Trophoblast cell (in vitro differentiated cells and primary cell): ENCODE measurements around the gene RPP30.
A peak's percentile ranks its signal among the peaks of the same experiment; 100 is the strongest.

Experiments
- DNase-seq, 2 donors: peaks; one replicate each; pipeline ENCODE4 v3.0.0-alpha.2; 2016
- H2AFZ ChIP-seq: 2 replicates; pipeline ENCODE4 v1.6.1; 2013; ENCODE audit warnings: low read length, moderate library complexity, mild to moderate bottlenecking; ENCODE audit not compliant: insufficient read depth, poor library complexity
- H2AK5ac ChIP-seq: 2 replicates; pipeline ENCODE4 v1.6.1; 2013; ENCODE audit warnings: mild to moderate bottlenecking, low read length
- H2BK120ac ChIP-seq: 2 replicates; pipeline ENCODE4 v1.6.1; 2013; ENCODE audit warnings: low read length, mild to moderate bottlenecking, moderate library complexity; ENCODE audit not compliant: insufficient read depth, poor library complexity
- H2BK12ac ChIP-seq: 2 replicates; pipeline ENCODE4 v1.6.1; 2013; ENCODE audit warnings: mild to moderate bottlenecking, low read length, moderate library complexity
- H2BK5ac ChIP-seq: 2 replicates; pipeline ENCODE4 v1.6.1; 2013; ENCODE audit warnings: low read length, low read depth, moderate library complexity, mild to moderate bottlenecking; ENCODE audit not compliant: poor library complexity
- H3K14ac ChIP-seq: 2 replicates; pipeline ENCODE4 v1.6.1; 2013; ENCODE audit warnings: mild to moderate bottlenecking, low read length
- H3K18ac ChIP-seq: 2 replicates; pipeline ENCODE4 v1.6.1; 2013; ENCODE audit warnings: mild to moderate bottlenecking, low read length
- H3K23ac ChIP-seq: 2 replicates; pipeline ENCODE4 v1.6.1; 2013; ENCODE audit warnings: low read length
- H3K27ac ChIP-seq: 2 replicates; pipeline ENCODE4 v1.5.1; 2013; ENCODE audit warnings: low read depth, mild to moderate bottlenecking, inconsistent platforms, low read length, moderate library complexity
- H3K27me3 ChIP-seq: 2 replicates; pipeline ENCODE4 v1.6.1; 2013; ENCODE audit warnings: inconsistent platforms, mild to moderate bottlenecking, low read length, moderate library complexity; ENCODE audit not compliant: insufficient read depth
- H3K36me3 ChIP-seq, 2 experiments: 1 replicate in 1 of 2; 2 replicates in 1 of 2; pipeline ENCODE4 v1.6.1; 2013; ENCODE audit warnings: low read length in 2 of 2, mild to moderate bottlenecking in 2 of 2, moderate library complexity in 1 of 2; ENCODE audit not compliant: insufficient read depth in 2 of 2, control insufficient read depth in 1 of 2
- H3K4ac ChIP-seq: 2 replicates; pipeline ENCODE4 v1.6.1; 2013; ENCODE audit warnings: low read depth, mild to moderate bottlenecking, low read length, moderate library complexity
- H3K4me1 ChIP-seq, 2 experiments: 1 replicate in 1 of 2; 2 replicates in 1 of 2; pipeline ENCODE4 v1.6.1; 2013; ENCODE audit warnings: low read length in 2 of 2, mild to moderate bottlenecking in 2 of 2, moderate library complexity in 1 of 2; ENCODE audit not compliant: insufficient read depth in 2 of 2, control insufficient read depth in 1 of 2
- H3K4me2 ChIP-seq: 2 replicates; pipeline ENCODE4 v1.6.1; 2013; ENCODE audit warnings: inconsistent platforms, mild to moderate bottlenecking, low read length, moderate library complexity
- H3K4me3 ChIP-seq: 2 replicates; pipeline ENCODE4 v1.5.1; 2013; ENCODE audit warnings: mild to moderate bottlenecking, low read depth, low read length, inconsistent platforms
- H3K79me1 ChIP-seq: one replicate; pipeline ENCODE4 v1.6.1; 2013; ENCODE audit warnings: low read length
- H3K79me2 ChIP-seq: 2 replicates; pipeline ENCODE4 v1.6.1; 2013; ENCODE audit warnings: low read length, mild to moderate bottlenecking; ENCODE audit not compliant: control insufficient read depth, insufficient read depth, poor library complexity
- H3K9ac ChIP-seq: 2 replicates; pipeline ENCODE4 v1.6.1; 2013; ENCODE audit warnings: mild to moderate bottlenecking, low read length
- H3K9me3 ChIP-seq: 2 replicates; pipeline ENCODE4 v1.6.1; 2013; ENCODE audit warnings: low read depth, mild to moderate bottlenecking, control low read depth, inconsistent platforms, low read length; ENCODE audit not compliant: insufficient read depth
- H4K12ac ChIP-seq: 2 replicates; pipeline ENCODE4 v1.6.1; 2013; ENCODE audit warnings: low read depth, mild to moderate bottlenecking, low read length, moderate library complexity
- H4K8ac ChIP-seq: 2 replicates; pipeline ENCODE4 v1.6.1; 2013; ENCODE audit warnings: low read depth, mild to moderate bottlenecking, low read length, moderate library complexity
- H4K91ac ChIP-seq: one replicate; pipeline ENCODE4 v1.6.1; 2013; ENCODE audit warnings: low read depth, mild to moderate bottlenecking, low read length, moderate library complexity
- WGBS: extraction: QIAGEN DNeasy Blood & Tissue Kit; methylation state at CpG from one replicate; pipeline ENCODE4 v1.1.7; 2013; ENCODE audit warnings: missing lambda C conversion rate; ENCODE audit not compliant: insufficient read length, insufficient coverage; ENCODE audit errors: extremely low coverage; 5-methylcytosine and 5-hydroxymethylcytosine counted together

The RPP30 gene

DNA sequence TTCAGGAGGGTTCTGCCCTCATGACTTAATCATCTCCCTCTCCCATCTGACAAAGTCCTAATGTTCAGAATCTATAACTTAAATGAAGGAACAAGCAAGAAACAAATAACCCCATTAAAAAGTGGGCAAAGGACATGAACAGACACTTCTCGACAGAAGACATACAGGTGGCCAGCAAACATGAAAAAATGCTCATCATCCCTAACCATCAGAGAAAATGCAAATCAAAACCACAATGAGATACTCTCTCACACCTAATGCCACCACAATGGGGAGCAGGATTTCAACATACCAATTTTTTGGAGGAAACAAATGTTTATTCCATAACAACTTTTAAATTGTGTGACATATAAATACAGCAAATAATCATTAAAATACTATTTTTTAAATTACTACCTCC is 11.0 kb upstream of the RPP30 start:
- H4K12ac ChIP-seq, result no peak overlapping the region
- WGBS, result no CpG with 5 or more reads among the region's 1 CpG
- no peak overlapping the region for H3K27ac ChIP-seq
- H3K36me3 ChIP-seq, result no peaks in the 10 kb centered on the region
- H3K79me1 ChIP-seq, result peaks cover 4% of the 10 kb centered on the region
- H3K14ac ChIP-seq, result no peak overlapping the region
- no peak overlapping the region for H2AK5ac ChIP-seq
- H2AFZ ChIP-seq, result no peak overlapping the region
- H3K23ac ChIP-seq, result no peak overlapping the region
- no peak overlapping the region for H3K4me2 ChIP-seq
- peaks cover 0 to 6% of the 10 kb centered on the region in 2 experiments for H3K4me1 ChIP-seq
- no peak overlapping the region for H2BK12ac ChIP-seq
- no peak overlapping the region for H4K91ac ChIP-seq
- H3K4ac ChIP-seq, result no peak overlapping the region
- no peak overlapping the region for H4K8ac ChIP-seq
- no peaks in the 10 kb centered on the region for H3K9me3 ChIP-seq
- no peak for DNase-seq
- H2BK5ac ChIP-seq, result no peak overlapping the region
- H3K27me3 ChIP-seq, result peaks cover 11% of the 10 kb centered on the region
- H3K18ac ChIP-seq, result no peak overlapping the region
- H3K4me3 ChIP-seq, result no peak overlapping the region
- H3K79me2 ChIP-seq, result peaks cover 2% of the 10 kb centered on the region
- no peak overlapping the region for H2BK120ac ChIP-seq
- no peak overlapping the region for H3K9ac ChIP-seq

DNA sequence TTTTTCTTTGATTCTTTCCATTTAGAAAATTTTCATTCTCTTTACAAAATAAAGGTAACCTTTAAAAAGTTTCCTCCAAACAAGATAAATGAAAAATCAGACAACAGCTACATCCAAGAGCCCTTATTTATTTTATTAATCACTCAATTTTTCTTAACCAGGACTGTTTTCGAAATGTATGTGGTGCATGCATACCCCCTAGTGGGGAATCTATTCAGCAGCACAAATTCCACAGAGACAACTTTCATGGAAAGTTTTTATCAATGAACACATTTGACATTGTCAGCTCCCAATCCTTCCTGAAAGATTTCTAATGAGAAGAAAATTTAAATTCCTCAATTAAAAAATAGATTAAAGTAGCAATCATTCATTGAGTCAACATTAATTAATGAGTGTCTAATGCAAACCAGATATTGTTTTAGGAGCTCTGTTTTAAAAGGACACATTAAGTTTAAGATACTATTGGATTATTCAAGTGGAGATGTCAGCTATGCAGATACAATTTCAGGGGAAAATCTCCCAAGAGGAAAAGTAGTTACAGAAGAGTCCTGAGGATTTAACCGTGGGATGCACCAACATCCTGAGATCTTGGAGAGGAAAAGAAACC is 8.8 kb upstream of the RPP30 start:
- H3K36me3 ChIP-seq, result no peaks in the 10 kb centered on the region
- no peak overlapping the region for H3K9ac ChIP-seq
- no peak overlapping the region for H3K23ac ChIP-seq
- no peaks in the 10 kb centered on the region for H3K4me1 ChIP-seq
- H3K4me2 ChIP-seq, result no peak overlapping the region
- no peak overlapping the region for H4K8ac ChIP-seq
- no peak overlapping the region for H4K12ac ChIP-seq
- peaks cover 1% of the 10 kb centered on the region for H3K79me2 ChIP-seq
- no peak overlapping the region for H2AFZ ChIP-seq
- WGBS, result no CpG with 5 or more reads among the region's 2 CpGs
- no peak overlapping the region for H3K27ac ChIP-seq
- H3K18ac ChIP-seq, result no peak overlapping the region
- H3K4ac ChIP-seq, result no peak overlapping the region
- peak in 1 of 2 donors; percentile 59 for DNase-seq
- no peak overlapping the region for H2BK5ac ChIP-seq
- no peak overlapping the region for H2BK120ac ChIP-seq
- H3K4me3 ChIP-seq, result no peak overlapping the region
- no peak overlapping the region for H4K91ac ChIP-seq
- H2AK5ac ChIP-seq, result no peak overlapping the region
- H3K27me3 ChIP-seq, result no peaks in the 10 kb centered on the region
- peaks cover 1% of the 10 kb centered on the region for H3K79me1 ChIP-seq
- H3K9me3 ChIP-seq, result no peaks in the 10 kb centered on the region
- no peak overlapping the region for H3K14ac ChIP-seq
- H2BK12ac ChIP-seq, result no peak overlapping the region

DNA sequence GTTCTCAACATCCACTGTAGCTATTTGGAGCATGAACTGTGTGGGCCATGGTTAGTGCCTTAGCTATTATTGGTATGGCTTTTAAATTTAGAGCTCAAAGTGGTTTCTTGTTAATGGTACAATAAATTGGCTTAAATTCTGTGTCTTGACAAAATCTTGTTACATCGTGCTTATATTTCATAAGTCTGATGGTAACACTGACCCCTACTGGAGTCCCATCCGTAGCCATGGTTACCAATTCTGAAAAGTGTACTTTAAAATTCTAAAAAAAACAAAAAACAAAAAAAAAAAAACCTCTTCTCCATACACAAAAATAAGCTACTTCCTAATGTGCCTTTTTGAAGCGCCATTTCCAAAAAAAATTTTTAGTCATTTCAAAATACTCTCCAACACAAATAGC is 6.4 kb upstream of the RPP30 start:
- H3K18ac ChIP-seq, result no peak overlapping the region
- H3K9me3 ChIP-seq, result no peaks in the 10 kb centered on the region
- no peak for DNase-seq
- no peak overlapping the region for H3K27ac ChIP-seq
- no peak overlapping the region for H3K4ac ChIP-seq
- H3K4me2 ChIP-seq, result no peak overlapping the region
- no peak overlapping the region for H2BK120ac ChIP-seq
- no peak overlapping the region for H2AK5ac ChIP-seq
- no peaks in the 10 kb centered on the region for H3K27me3 ChIP-seq
- H2BK5ac ChIP-seq, result no peak overlapping the region
- no peaks in the 10 kb centered on the region for H3K79me2 ChIP-seq
- H3K4me3 ChIP-seq, result no peak overlapping the region
- H2BK12ac ChIP-seq, result no peak overlapping the region
- H4K8ac ChIP-seq, result no peak overlapping the region
- no peaks in the 10 kb centered on the region for H3K36me3 ChIP-seq
- H4K91ac ChIP-seq, result no peak overlapping the region
- no CpG with 5 or more reads among the region's 3 CpGs for WGBS
- no peaks in the 10 kb centered on the region for H3K4me1 ChIP-seq
- H3K23ac ChIP-seq, result no peak overlapping the region
- no peak overlapping the region for H4K12ac ChIP-seq
- no peak overlapping the region for H3K9ac ChIP-seq
- H3K79me1 ChIP-seq, result no peaks in the 10 kb centered on the region
- no peak overlapping the region for H2AFZ ChIP-seq
- no peak overlapping the region for H3K14ac ChIP-seq

DNA sequence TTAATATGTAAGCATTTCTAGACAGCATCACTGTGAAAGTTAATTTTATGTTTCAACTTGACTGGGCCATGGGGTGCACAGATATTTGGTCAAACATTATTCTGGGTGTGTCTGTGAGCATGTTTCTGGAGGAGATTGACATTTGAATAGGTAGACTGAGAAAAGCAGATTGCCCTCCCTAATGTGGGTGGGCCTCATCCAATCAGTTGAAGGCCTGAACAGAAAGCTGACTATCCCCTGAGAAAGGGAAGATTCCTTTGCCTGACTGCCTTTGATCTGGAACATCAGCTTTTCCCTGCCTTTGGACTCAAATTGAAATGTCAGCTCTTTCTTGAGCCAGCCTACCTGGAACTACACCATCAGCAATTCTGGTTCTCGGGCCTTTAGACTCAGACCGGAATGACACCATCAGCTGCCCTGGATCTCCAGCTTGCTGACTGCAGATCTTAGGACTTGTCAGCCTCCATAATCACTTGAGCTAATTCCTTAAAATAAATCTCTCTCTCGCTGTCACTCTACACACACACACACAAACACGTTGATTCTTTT is 5.7 kb upstream of the RPP30 start:
- H3K79me1 ChIP-seq, result no peaks in the 10 kb centered on the region
- no peak overlapping the region for H2BK12ac ChIP-seq
- H3K23ac ChIP-seq, result no peak overlapping the region
- no peak overlapping the region for H3K27ac ChIP-seq
- no peak overlapping the region for H3K9ac ChIP-seq
- no peak overlapping the region for H3K4ac ChIP-seq
- no peaks in the 10 kb centered on the region for H3K9me3 ChIP-seq
- no peaks in the 10 kb centered on the region for H3K79me2 ChIP-seq
- no peak overlapping the region for H3K4me2 ChIP-seq
- no peak overlapping the region for H4K91ac ChIP-seq
- no peak overlapping the region for H3K4me3 ChIP-seq
- H4K12ac ChIP-seq, result no peak overlapping the region
- H3K36me3 ChIP-seq, result no peaks in the 10 kb centered on the region
- 100% methylated on average over 2 of the region's 4 CpGs for WGBS
- no peak overlapping the region for H3K18ac ChIP-seq
- H4K8ac ChIP-seq, result no peak overlapping the region
- no peak overlapping the region for H2AFZ ChIP-seq
- H3K27me3 ChIP-seq, result no peaks in the 10 kb centered on the region
- no peak for DNase-seq
- H3K4me1 ChIP-seq, result no peaks in the 10 kb centered on the region
- H2BK120ac ChIP-seq, result no peak overlapping the region
- H3K14ac ChIP-seq, result no peak overlapping the region
- no peak overlapping the region for H2BK5ac ChIP-seq
- no peak overlapping the region for H2AK5ac ChIP-seq
